H1 (cell line): Measurements from ENCODE around the gene ETV7. TPM values are rescaled to one million over a fixed set of nuclear protein-coding genes. Genes with fewer than 3 reads are reported as not detected.

ENCODE experiments used
- CTCF ChIP-seq, 3 experiments: IDR thresholded peaks; 1 replicate in 2 of 3; 2 replicates in 1 of 3; pipeline versions ENCODE4 v1.5.1 to v1.6.1; 2011; ENCODE audit warnings: low read length in 3 of 3, mild to moderate bottlenecking in 3 of 3, inconsistent platforms in 2 of 3, low read depth in 1 of 3, moderate library complexity in 1 of 3; ENCODE audit not compliant: insufficient read depth in 1 of 3; ENCODE audit errors: control extremely low read depth in 1 of 3
- EP300 ChIP-seq, 2 experiments: IDR thresholded peaks; 1 replicate in 1 of 2; 2 replicates in 1 of 2; pipeline ENCODE4 v1.6.1; 2011 to 2012; ENCODE audit warnings: low read depth in 2 of 2, low read length in 2 of 2, mild to moderate bottlenecking in 2 of 2, borderline replicate concordance in 1 of 2, inconsistent platforms in 1 of 2, moderate library complexity in 1 of 2
- SP2 ChIP-seq: IDR thresholded peaks from 2 replicates; pipeline ENCODE4 v1.6.1; 2012; ENCODE audit warnings: mild to moderate bottlenecking, low read length, inconsistent platforms
- polyA plus RNA-seq, 7 experiments: library from polyadenylated mRNA; depleted of rRNA in 3 of 7; stranded (reverse) in 5 of 7; unstranded in 2 of 7; fragments of >200 nt in 5 of 7; fragments of 200-250 nt in 2 of 7; gene quantifications; 1 replicate in 5 of 7; 2 replicates in 1 of 7; 4 replicates in 1 of 7; pipeline versions ENCODE4 v1.2.1 to v1.2.3, GENCODE V29; 2011 to 2013; ENCODE audit warnings: missing spikeins in 2 of 7, mixed read lengths in 2 of 7
- total RNA-seq: library from RNA; stranded (reverse); fragmentation: NEBNext Ultra II Directional; extraction: Animal tissue kit (Norgen Biotek cat#: 25700); gene quantifications from 2 replicates; pipeline ENCODE4 v1.2.1, GENCODE V29; 2021

ETV7 gene
- total and polyA plus RNA-seq, 2 of the 8 experiments (the other 6 are each of a cell fraction or from before 2014, with no cell fraction given) = 0.54 to 2.4 TPM

DNA sequence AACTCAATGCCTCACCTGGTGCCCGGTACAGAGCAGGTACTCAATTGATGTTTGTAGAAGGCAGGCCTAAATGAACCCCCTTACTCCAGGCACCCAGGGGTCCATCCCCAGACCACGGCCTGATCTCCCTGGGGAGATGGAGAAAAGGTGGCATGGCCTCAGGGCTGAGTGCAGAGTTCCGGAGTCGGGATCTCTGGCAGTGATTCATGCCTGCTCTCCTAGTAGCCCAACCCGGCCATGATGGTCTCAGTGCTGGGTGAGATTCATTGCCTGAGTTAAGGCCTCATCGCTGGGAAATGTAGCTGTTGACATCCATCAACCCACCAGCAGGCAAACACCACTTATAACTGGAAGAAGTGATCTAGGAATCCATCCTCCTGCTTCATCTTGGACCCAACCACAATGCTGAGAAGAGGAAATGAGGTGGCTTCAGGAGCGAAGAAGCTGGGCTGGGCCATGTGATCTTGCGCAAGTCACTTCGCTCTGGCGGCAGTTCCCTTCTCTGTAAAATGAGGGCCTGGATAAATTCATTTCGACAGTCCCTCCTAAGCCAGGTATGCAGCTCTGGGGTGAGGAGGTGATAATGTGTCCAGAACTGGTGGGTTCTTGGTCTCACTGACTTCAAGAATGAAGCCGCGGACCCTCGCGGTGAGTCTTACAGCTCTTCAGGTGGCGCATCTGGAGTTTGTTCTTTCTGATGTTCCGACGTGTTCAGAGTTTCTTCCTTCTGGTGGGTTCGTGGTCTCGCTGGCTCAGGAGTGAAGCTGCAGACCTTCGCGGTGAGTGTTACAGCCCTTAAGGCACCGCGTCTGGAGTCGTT is 24.7 kb downstream of the ETV7 start (continued):
- TF ChIP-seq CTCF (IDR thresholded peaks at IDR 0.05; ENCODE audit: control extremely low read depth in 1 of 3, insufficient read depth in 1 of 3, low read depth in 1 of 3, low read length in 3 of 3) (no peak), SP2 (no peak), EP300 (IDR thresholded peaks at IDR 0.05; ENCODE audit: borderline replicate concordance in 1 of 2, low read depth in 2 of 2, low read length in 2 of 2) (no peak)
